ENCODE data around the gene ZNF618. TPM values are rescaled to one million over a fixed set of nuclear protein-coding genes. Genes with fewer than 3 reads are reported as not detected.

Gene ZNF618
- total and polyA plus RNA-seq, 2 experiments from 2014 or later, result 12.1 to 22.1 TPM

DNA sequence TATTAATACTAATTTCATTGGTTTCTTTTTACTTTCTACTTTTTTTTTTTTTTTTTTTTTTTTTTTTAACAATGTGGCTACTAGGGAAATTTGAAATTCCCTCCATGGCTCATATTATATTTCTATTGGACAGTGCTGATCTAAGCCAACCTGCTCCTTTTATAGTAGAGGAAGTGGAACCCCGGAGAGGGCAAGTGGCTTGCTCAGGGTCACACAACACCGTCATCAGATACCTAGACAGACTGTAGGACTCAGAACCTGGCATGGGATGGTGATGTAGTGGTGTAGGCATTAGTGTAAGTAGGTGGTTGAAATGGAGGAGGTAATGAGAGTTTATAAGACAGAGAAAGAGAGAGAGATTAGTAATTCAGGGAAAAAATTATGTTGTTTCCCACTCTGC, 10.8 kb downstream of the ZNF618 start (continued):
- TF ChIP-seq, protein P1, sequence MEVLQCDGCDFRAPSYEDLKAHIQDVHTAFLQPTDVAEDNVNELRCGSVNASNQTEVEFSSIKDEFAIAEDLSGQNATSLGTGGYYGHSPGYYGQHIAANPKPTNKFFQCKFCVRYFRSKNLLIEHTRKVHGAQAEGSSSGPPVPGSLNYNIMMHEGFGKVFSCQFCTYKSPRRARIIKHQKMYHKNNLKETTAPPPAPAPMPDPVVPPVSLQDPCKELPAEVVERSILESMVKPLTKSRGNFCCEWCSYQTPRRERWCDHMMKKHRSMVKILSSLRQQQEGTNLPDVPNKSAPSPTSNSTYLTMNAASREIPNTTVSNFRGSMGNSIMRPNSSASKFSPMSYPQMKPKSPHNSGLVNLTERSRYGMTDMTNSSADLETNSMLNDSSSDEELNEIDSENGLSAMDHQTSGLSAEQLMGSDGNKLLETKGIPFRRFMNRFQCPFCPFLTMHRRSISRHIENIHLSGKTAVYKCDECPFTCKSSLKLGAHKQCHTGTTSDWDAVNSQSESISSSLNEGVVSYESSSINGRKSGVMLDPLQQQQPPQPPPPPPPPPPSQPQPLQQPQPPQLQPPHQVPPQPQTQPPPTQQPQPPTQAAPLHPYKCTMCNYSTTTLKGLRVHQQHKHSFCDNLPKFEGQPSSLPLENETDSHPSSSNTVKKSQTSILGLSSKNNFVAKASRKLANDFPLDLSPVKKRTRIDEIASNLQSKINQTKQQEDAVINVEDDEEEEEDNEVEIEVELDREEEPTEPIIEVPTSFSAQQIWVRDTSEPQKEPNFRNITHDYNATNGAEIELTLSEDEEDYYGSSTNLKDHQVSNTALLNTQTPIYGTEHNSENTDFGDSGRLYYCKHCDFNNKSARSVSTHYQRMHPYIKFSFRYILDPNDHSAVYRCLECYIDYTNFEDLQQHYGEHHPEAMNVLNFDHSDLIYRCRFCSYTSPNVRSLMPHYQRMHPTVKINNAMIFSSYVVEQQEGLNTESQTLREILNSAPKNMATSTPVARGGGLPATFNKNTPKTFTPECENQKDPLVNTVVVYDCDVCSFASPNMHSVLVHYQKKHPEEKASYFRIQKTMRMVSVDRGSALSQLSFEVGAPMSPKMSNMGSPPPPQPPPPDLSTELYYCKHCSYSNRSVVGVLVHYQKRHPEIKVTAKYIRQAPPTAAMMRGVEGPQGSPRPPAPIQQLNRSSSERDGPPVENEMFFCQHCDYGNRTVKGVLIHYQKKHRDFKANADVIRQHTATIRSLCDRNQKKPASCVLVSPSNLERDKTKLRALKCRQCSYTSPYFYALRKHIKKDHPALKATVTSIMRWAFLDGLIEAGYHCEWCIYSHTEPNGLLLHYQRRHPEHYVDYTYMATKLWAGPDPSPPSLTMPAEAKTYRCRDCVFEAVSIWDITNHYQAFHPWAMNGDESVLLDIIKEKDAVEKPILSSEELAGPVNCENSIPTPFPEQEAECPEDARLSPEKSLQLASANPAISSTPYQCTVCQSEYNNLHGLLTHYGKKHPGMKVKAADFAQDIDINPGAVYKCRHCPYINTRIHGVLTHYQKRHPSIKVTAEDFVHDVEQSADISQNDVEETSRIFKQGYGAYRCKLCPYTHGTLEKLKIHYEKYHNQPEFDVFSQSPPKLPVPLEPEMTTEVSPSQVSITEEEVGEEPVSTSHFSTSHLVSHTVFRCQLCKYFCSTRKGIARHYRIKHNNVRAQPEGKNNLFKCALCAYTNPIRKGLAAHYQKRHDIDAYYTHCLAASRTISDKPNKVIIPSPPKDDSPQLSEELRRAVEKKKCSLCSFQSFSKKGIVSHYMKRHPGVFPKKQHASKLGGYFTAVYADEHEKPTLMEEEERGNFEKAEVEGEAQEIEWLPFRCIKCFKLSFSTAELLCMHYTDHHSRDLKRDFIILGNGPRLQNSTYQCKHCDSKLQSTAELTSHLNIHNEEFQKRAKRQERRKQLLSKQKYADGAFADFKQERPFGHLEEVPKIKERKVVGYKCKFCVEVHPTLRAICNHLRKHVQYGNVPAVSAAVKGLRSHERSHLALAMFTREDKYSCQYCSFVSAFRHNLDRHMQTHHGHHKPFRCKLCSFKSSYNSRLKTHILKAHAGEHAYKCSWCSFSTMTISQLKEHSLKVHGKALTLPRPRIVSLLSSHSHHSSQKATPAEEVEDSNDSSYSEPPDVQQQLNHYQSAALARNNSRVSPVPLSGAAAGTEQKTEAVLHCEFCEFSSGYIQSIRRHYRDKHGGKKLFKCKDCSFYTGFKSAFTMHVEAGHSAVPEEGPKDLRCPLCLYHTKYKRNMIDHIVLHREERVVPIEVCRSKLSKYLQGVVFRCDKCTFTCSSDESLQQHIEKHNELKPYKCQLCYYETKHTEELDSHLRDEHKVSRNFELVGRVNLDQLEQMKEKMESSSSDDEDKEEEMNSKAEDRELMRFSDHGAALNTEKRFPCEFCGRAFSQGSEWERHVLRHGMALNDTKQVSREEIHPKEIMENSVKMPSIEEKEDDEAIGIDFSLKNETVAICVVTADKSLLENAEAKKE (CRISPR knock-in tag; IDR thresholded peaks at IDR 0.05), result no peak

DNA sequence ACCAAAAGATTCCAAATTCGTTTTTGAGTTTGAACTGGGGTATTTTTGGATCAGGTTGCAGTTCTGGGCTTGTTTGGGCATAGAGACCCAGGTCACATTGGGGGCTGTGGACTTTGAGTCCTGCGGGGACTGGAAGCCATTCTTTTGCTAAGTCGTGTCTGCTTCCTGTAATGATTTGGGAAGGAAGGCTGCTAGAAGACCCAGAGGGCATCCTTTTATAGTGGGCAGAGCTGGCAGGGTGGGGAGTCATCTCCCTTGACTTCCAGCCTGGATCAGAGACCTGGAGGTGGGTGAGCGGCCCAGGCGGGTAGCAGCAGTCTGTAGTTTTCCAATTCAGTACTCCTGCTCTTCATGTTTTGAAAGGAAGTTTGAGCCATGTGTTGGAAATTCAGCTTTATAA, 11.3 kb downstream of the ZNF618 start:
- ATAC-seq, result no peak; the same call in 1 of the 3 replicates
- H3K9me3 Mint-ChIP-seq, result peaks cover 11% of the 10 kb centered on the region
- Histone ChIP-seq H3K4me1 (ENCODE audit: insufficient read depth) (peaks cover 30% of the 10 kb centered on the region), H2AFZ (no peak overlapping the region), H3K4me3 (no peak overlapping the region), H3F3A (replicated peaks; ENCODE audit: low read depth) (no peaks in the 10 kb centered on the region), H3K27ac (ENCODE audit: low read depth) (no peak overlapping the region), H4K20me1 (replicated peaks; ENCODE audit: insufficient read depth) (no peaks in the 10 kb centered on the region; the same call in 1 of the 2 replicates), H3K36me3 (ENCODE audit: insufficient read depth) (no peaks in the 10 kb centered on the region), H3K4me2 (peak overlapping the region; percentile 64), H3K9me2 (ENCODE audit: insufficient read depth) (0 out of 2 replicates have a peak, but pooled peaks cover 5% of the 10 kb centered on the region), H3K79me2 (replicated peaks; ENCODE audit: insufficient read depth) (peaks cover 86% of the 10 kb centered on the region), H3K27me3 (ENCODE audit: insufficient read depth) (no peaks in the 10 kb centered on the region)
- DNase-seq (ENCODE audit: low spot score), result no peak
- H3K36me3 Mint-ChIP-seq (ENCODE audit: low read depth), result peaks cover 33% of the 10 kb centered on the region
- peak overlapping the region; percentile 61 for H3K27ac Mint-ChIP-seq
- peaks cover 6% of the 10 kb centered on the region for H3K27me3 Mint-ChIP-seq (ENCODE audit: insufficient read depth, low read depth, poor library complexity)
- no peak overlapping the region; the same call in 2 of the 3 replicates for H3K4me3 Mint-ChIP-seq
- peaks cover 51% of the 10 kb centered on the region for H3K4me1 Mint-ChIP-seq
- TF ChIP-seq JUNB (IDR thresholded peaks at IDR 0.05; ENCODE audit: unreplicated experiment) (no peak), NANOG (IDR thresholded peaks at IDR 0.05; ENCODE audit: borderline replicate concordance) (no peak), ZNF114 (CRISPR knock-in tag; IDR thresholded peaks at IDR 0.05) (no peak), STAT1 (IDR thresholded peaks at IDR 0.05; ENCODE audit: unreplicated experiment) (no peak), ZNF331 (CRISPR knock-in tag; IDR thresholded peaks at IDR 0.05; ENCODE audit: low read depth) (no peak), CREB1 (CRISPR knock-in tag; IDR thresholded peaks at IDR 0.05; ENCODE audit: low read depth) (no peak)
- TF ChIP-seq, protein P2, sequence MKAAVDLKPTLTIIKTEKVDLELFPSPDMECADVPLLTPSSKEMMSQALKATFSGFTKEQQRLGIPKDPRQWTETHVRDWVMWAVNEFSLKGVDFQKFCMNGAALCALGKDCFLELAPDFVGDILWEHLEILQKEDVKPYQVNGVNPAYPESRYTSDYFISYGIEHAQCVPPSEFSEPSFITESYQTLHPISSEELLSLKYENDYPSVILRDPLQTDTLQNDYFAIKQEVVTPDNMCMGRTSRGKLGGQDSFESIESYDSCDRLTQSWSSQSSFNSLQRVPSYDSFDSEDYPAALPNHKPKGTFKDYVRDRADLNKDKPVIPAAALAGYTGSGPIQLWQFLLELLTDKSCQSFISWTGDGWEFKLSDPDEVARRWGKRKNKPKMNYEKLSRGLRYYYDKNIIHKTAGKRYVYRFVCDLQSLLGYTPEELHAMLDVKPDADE (IDR thresholded peaks at IDR 0.05), result no peak
- TF ChIP-seq, protein P3, sequence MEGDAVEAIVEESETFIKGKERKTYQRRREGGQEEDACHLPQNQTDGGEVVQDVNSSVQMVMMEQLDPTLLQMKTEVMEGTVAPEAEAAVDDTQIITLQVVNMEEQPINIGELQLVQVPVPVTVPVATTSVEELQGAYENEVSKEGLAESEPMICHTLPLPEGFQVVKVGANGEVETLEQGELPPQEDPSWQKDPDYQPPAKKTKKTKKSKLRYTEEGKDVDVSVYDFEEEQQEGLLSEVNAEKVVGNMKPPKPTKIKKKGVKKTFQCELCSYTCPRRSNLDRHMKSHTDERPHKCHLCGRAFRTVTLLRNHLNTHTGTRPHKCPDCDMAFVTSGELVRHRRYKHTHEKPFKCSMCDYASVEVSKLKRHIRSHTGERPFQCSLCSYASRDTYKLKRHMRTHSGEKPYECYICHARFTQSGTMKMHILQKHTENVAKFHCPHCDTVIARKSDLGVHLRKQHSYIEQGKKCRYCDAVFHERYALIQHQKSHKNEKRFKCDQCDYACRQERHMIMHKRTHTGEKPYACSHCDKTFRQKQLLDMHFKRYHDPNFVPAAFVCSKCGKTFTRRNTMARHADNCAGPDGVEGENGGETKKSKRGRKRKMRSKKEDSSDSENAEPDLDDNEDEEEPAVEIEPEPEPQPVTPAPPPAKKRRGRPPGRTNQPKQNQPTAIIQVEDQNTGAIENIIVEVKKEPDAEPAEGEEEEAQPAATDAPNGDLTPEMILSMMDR (conservative IDR thresholded peaks at IDR 0.05; ENCODE audit: low read depth in 2 of 2), result no peak
